Endothelial cell (in vitro differentiated cells): ENCODE data around the gene CUL7. TPM values are rescaled to one million over a fixed set of nuclear protein-coding genes. Genes with fewer than 3 reads are reported as not detected.

Source experiments
- DNase-seq: peaks from one replicate; pipeline ENCODE4 v3.0.0; 2021; ENCODE audit warnings: low spot score
- H3K27ac Mint-ChIP-seq: one replicate; pipeline ENCODE4 v1.8.0; 2021; ENCODE audit warnings: mixed read lengths, inconsistent platforms; ENCODE audit not compliant: unreplicated experiment
- H3K27me3 Mint-ChIP-seq: one replicate; pipeline ENCODE4 v1.8.0; 2021; ENCODE audit warnings: mild to moderate bottlenecking, moderate library complexity, mixed read lengths, inconsistent platforms; ENCODE audit not compliant: unreplicated experiment
- H3K36me3 Mint-ChIP-seq: one replicate; pipeline ENCODE4 v1.8.0; 2021; ENCODE audit warnings: mild to moderate bottlenecking, low read depth, mixed read lengths, inconsistent platforms; ENCODE audit not compliant: unreplicated experiment
- H3K4me1 Mint-ChIP-seq: one replicate; pipeline ENCODE4 v1.8.0; 2021; ENCODE audit warnings: mild to moderate bottlenecking, mixed read lengths, inconsistent platforms; ENCODE audit not compliant: unreplicated experiment
- H3K4me3 Mint-ChIP-seq: one replicate; pipeline ENCODE4 v1.8.0; 2021; ENCODE audit warnings: mild to moderate bottlenecking, mixed read lengths, inconsistent platforms; ENCODE audit not compliant: unreplicated experiment
- H3K9me3 Mint-ChIP-seq: one replicate; pipeline ENCODE4 v1.8.0; 2021; ENCODE audit warnings: mixed read lengths, inconsistent platforms; ENCODE audit not compliant: unreplicated experiment
- total RNA-seq: library from RNA; stranded (reverse); fragmentation: NEBNext Ultra II Directional; extraction: Animal tissue kit (Norgen Biotek cat#: 25700); gene quantifications from one replicate; pipeline ENCODE4 v1.2.1, GENCODE V29; 2021; ENCODE audit not compliant: unreplicated experiment
- TF ChIP-seq, protein P1 (sequence below): fragments of 200-600 bp; sonication (generic); IDR thresholded peaks from one replicate; pipeline ENCODE4 v1.5.0; 2021; ENCODE audit warnings: antibody characterized with exemption; ENCODE audit not compliant: unreplicated experiment

Gene CUL7
- total RNA-seq, 1 donor from 2014 or later, result 42.2 TPM

DNA sequence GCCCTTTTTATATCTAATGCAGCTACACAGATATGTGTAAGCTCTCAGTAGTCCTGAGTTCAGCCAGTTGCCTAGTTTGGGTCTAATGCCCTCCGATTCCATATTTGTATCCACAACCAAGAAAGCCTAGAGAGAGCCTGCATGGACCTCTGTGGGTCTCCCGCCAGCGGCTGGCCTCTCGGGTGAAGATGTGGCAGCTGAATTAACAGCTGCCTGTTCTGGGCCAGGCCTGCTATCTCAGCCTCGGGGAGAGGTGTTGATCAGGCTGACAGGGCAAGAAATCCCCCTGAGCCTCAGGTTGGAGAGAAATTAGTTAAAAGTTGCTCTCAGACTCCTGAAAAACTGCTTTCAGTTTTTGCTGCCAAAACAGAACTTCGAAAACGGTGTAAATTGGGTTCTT, 42.3 kb upstream of the CUL7 start:
- DNase-seq, result no peak
- H3K4me3 Mint-ChIP-seq, result no peak overlapping the region
- H3K36me3 Mint-ChIP-seq, result peaks cover 8% of the 10 kb centered on the region
- no peaks in the 10 kb centered on the region for H3K27me3 Mint-ChIP-seq
- H3K27ac Mint-ChIP-seq, result peak overlapping the region; percentile 74
- TF ChIP-seq, protein P1, sequence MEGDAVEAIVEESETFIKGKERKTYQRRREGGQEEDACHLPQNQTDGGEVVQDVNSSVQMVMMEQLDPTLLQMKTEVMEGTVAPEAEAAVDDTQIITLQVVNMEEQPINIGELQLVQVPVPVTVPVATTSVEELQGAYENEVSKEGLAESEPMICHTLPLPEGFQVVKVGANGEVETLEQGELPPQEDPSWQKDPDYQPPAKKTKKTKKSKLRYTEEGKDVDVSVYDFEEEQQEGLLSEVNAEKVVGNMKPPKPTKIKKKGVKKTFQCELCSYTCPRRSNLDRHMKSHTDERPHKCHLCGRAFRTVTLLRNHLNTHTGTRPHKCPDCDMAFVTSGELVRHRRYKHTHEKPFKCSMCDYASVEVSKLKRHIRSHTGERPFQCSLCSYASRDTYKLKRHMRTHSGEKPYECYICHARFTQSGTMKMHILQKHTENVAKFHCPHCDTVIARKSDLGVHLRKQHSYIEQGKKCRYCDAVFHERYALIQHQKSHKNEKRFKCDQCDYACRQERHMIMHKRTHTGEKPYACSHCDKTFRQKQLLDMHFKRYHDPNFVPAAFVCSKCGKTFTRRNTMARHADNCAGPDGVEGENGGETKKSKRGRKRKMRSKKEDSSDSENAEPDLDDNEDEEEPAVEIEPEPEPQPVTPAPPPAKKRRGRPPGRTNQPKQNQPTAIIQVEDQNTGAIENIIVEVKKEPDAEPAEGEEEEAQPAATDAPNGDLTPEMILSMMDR, result no peak
- no peaks in the 10 kb centered on the region for H3K9me3 Mint-ChIP-seq
- H3K4me1 Mint-ChIP-seq, result peaks cover 49% of the 10 kb centered on the region

DNA sequence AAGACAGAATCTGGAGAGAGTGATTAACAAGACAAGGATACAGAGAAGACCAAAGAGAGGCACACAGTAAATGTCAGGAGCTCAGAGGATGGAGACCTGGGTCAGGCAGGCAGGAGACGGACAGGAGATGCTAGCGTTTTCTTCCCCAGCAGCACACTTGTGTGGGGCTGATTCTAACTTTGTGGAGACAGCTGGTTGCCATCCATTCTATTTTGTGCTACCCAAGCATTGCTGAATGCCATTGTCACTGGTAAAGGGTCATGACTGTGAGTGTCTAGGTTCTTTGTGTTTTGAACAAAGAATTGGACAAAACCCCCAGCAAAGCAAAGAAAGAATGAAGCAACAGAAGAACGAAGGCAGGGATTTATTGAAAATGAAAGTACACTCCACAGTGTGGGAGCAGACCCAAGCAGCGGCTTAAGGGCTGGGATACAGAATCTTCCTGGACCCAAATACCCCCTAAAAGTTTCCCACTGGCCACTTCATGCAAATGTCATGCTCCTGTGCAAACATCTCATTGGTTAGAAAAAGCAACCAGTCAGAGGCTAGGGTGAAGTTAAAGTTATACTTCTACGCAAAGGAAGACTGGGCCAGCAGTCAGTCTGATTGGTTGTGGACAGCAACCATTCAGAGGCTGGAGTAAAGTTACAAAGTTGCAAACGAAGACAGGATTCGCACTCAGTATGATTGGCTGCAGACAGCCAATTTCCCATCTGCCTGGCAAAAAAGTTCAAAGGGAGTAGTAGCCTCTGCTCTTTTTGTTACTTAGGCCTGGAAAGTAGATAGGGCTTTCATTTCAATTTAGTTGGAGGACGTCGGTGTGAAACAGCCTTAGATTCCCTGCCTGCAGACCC, 40.0 kb upstream of the CUL7 start:
- H3K4me1 Mint-ChIP-seq, result peaks cover 70% of the 10 kb centered on the region
- TF ChIP-seq, protein P1, result no peak
- H3K4me3 Mint-ChIP-seq, result peak overlapping the region; percentile 59
- peaks cover 2% of the 10 kb centered on the region for H3K27me3 Mint-ChIP-seq
- peaks cover 8% of the 10 kb centered on the region for H3K36me3 Mint-ChIP-seq
- H3K9me3 Mint-ChIP-seq, result no peaks in the 10 kb centered on the region
- peak overlapping the region; percentile 37 for H3K27ac Mint-ChIP-seq
- no peak for DNase-seq

DNA sequence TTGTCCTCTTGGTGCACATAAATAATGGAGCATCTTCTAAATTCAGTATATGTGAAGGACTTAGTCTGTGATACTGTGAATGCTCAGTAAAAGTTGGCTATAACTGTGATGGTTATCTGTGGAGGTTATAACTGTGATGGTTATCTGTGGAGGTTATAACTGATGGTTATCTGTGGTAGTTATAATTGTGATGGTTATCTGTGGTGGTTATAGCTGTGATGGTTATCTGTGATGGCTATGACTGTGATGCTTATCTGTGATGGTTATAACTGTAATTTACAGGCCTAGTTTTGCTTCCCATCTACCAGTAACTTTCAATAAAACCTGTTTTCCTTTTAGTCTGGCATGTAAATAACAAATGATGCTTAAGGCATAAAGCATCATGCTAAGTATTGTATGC, 39.0 kb upstream of the CUL7 start:
- peaks cover 4% of the 10 kb centered on the region for H3K27me3 Mint-ChIP-seq
- H3K4me3 Mint-ChIP-seq, result peak overlapping the region; percentile 32
- H3K9me3 Mint-ChIP-seq, result no peaks in the 10 kb centered on the region
- H3K4me1 Mint-ChIP-seq, result peaks cover 69% of the 10 kb centered on the region
- TF ChIP-seq, protein P1, result no peak
- peaks cover 8% of the 10 kb centered on the region for H3K36me3 Mint-ChIP-seq
- no peak for DNase-seq
- H3K27ac Mint-ChIP-seq, result no peak overlapping the region

DNA sequence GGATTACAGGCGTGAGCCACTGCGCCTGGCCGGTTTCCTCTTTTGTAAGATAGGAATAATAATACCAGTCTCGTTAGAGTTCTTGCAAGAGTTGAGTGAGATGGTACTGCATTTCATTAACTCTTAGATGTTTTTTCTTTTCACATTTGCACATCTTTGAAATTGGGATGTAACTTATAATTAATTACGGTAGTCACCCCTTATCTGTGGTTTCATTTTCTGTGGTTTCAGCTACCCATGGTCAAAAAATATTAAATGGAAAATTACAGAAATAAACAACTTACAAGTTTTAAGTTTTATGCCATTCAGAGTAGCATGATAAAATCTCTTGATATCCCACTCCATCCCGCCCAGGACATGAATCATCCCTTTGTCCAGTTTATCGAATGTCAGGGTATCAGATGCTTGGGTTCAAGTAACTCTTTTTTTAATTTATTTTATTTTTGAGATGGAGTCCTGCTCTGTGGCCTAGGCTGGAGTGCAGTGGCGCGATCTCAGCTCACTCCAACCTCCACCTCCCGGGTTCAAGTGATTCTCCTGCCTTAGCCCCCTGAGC, 37.9 kb upstream of the CUL7 start:
- TF ChIP-seq, protein P1, result no peak
- peaks cover 8% of the 10 kb centered on the region for H3K36me3 Mint-ChIP-seq
- H3K27me3 Mint-ChIP-seq, result peaks cover 4% of the 10 kb centered on the region
- peak overlapping the region; percentile 79 for H3K27ac Mint-ChIP-seq
- H3K4me1 Mint-ChIP-seq, result peaks cover 58% of the 10 kb centered on the region
- no peak for DNase-seq
- no peak overlapping the region for H3K4me3 Mint-ChIP-seq
- H3K9me3 Mint-ChIP-seq, result no peaks in the 10 kb centered on the region

- Mint-ChIP-seq H3K27ac (peak overlapping the region; percentile 79), H3K27me3 (peaks cover 4% of the 10 kb centered on the region), H3K4me1 (peaks cover 53% of the 10 kb centered on the region), H3K4me3 (no peak overlapping the region), H3K36me3 (peaks cover 8% of the 10 kb centered on the region), H3K9me3 (no peaks in the 10 kb centered on the region)
- no peak for DNase-seq
- TF ChIP-seq, protein P1, result no peak
These were observed 37.4 kb upstream of the CUL7 start for GRCh38 chr6:43091020-43091419.
